GM19395 (cell line): Measurements from ENCODE around the gene DSCAM.

Source experiments
- ATAC-seq: cut with Tn5 transposase; IDR thresholded peaks from one replicate; pipeline ENCODE4 v1.9.1; 2021; ENCODE audit warnings: mild to moderate bottlenecking, moderate library complexity; ENCODE audit not compliant: unreplicated experiment

The DSCAM gene

DNA sequence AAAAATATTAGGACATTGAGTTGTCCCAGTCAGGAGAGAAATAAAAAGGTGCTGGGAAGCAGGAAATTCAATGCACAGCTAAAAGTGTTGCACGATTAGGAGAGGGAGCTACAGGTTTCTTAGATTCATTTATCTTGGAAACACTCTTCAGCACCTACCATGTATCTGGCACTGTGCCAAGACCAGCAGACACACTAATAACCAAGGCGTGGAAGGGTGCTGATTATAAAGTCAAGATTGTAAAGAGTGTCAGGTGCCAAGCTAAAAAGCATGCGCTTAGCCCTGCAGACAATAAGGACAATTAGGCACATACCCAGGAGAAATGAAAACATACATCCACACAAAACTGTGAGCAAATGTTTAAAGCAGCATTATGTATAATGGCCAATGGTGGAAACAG is 129.9 kb downstream of the DSCAM start:
- no peak for ATAC-seq

DNA sequence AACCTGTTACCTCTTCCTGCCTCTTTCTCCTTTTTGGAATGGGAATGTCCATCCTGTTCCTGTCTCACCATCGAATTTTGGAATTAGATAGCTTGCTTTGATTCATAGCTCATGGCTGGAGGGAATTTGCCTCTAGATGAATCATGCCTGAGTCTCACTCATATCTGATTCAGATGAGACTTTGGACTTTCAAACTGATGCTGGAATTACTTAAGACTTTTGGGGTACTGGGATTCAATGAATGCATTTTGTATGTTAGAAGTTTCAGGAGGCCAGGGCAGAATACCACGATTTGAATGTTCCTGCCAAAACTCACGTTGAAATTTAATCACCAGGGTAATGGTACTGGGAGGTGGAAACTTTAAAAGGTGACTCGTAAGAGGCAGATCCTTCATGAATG is 132.4 kb downstream of the DSCAM start:
- ATAC-seq: no peak

DNA sequence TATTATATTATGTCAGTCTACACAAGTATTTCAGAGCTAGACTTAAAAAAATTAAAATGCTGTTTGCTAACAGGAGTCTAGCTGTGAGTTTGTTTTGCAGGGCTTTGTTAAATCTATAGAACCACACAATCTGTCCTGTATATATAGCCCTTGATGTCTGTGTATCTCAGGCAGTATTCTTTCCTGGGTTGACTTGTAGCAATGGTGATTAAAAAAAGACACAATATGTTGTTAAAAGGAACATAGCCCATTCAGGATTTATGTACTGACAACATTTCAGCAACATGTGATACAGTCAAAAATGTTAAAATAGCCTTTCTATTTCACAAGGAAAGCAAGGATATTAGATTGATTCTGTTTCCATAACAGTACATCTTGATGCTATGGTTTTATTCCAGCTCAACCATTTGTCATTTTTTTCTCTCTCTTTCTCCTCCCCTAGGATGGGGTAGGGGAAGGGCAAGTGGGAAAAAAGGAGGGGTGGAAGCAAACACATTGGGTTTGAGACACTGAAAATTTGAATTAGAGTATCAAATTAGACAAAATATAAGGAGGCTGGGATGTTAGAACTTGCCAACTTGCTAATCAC is 139.2 kb downstream of the DSCAM start:
- ATAC-seq: no peak

DNA sequence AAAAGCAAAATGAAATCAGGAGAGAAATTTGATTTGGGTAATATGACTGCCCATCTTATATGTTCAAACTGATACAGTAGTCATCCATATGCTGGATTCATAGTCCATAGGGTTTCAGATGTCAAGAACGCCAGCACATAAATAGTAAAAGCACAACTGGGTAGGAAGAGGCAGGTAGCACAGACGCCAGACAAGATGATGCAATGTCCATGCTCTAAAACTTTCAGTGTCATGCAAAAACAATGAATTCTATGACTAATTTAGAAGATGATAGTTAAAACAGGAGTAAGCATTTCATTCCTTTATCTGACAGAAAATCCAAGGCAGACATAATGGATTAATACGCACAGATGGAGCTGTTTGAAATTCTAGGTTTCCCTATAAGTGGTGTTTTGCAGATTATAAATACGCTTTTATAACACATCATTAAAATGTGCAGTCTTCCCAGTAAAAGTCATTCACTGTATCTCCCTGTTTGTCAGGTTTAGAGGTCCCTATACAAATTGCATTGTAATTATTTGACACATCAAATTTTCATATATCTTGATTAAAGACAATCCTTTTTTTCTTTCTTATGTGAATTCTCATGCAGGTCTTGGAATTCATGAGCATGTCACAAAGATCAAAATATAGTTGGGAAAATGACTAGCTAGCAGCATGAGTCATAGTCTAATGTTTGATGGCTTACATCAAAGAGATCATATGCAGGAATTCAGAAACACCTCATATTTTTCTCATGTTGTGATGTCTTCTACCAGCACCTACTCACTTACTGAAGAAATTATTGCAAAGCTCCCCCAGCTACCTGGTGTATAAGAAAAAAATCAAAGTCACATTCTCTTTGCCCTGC is 139.9 kb downstream of the DSCAM start:
- no peak for ATAC-seq

DNA sequence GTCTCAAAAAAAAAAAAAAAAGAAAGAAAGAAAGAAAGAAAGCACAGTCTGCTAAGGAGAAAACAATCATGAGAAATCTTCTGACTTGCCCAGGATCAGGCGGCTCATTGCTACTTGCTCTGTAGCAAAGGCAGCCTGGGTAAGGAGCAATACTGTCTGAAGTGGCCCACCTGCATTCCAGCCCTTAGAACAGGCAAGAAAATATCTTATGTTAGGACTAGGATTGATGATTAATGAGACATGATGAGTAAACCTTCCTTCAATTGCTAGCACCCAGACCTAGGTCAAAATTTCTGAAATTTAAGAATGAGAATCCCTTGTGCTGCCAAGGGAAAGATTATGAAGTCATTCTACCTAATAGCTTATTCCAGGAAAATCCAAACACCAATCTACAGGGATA is 140.8 kb downstream of the DSCAM start:
- no peak for ATAC-seq

DNA sequence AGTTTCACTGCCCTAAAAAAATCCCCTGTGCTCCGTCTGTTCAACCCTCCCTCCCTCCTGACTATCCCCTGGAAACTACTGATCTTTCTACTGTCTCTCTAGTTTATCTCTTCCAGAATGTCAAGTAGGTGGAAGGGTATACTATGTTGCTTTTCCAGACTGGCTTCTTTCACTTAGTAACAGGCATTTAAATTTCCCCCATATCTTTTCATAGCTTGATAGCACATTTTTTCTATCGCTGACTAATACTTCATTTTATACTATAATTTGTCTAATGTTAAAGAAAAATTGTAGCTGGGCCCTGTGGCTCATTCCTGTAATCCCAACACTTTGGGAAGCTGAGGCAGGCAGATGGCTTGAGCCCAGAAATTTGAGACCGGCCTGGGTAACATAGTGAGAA is 142.8 kb downstream of the DSCAM start:
- ATAC-seq: no peak

DNA sequence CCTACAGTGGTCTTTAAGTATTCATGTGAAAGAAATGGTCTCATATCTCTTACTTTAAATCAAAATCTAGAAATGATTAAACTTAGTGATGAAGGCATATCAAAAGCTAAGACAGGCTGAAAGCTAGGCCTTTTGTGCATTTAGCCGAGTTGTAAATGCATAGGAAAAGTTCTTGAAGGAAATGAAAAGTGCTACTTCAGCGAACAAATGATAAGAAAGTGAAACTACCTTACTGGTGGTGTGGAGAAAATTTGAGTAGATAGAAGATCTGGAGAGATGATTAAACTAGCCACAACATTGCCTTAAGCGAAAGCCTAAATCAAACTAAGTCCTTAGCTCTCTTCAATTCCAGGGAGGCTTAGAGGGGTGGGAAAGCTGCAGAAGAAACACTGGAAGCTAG is 147.6 kb downstream of the DSCAM start:
- no peak for ATAC-seq

DNA sequence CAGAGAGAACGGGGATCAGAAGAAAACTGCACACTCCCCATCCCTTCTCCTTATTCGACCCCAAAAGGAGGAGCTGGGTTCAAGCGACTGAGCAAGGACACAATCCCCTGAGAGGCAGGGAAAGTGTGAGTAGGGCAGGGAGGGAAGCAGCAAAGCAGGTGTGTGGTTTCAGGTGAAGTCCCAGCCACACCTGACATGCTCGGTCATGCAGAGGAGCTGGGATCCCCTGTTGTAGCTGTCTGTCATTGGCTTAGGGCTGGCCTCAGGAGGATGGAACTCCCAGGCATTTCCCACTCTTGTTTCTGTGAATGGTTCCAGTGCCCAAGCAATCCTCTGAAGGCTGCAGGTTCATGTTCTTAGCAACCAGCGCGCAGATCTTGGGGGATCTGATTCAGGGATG is 150.7 kb downstream of the DSCAM start:
- no peak for ATAC-seq

DNA sequence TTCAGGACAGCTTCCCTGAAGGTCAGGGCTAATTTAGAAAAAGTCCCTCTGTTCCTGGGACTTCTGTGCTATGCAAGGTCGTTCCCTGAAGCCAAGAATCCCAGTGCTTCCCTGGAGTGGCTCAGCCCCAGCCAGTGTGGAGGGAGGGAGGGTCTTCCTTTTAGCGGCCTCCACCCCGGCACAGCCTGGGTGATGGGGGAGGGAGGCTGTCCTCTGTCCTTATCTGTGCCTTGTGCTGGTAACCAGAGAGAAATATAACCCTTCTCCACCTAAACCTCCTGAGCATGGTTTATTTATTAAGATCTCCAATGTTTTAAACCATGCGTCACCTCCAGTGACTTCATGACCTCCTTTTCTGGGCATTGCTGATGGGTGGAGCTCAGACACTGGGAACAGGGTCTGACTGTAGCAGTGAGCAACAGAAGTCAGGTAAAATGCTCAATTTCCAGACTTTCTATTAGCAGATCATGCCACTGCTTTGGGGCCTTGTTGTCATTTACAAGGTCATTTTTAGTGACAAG is 157.1 kb downstream of the DSCAM start:
- no peak for ATAC-seq

DNA sequence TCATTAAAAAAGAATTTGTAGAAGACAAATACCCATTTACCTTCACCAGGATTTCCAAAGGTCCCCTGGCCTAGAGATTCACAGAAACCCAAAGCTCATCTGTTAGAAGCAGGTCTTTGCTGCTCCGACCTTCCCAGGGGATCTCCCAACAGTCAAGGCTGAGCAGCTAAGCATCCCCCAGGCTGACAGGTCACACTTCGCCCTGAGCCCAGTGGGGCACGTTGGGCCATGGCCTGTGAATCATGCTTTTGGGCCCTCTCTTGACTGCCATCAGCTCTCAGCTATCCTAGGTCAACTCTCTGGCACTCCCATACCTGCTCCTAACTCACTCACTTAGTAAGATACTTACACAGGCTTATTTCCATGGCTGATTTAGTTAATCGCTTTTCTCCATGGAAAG is 157.7 kb downstream of the DSCAM start:
- ATAC-seq: no peak

DNA sequence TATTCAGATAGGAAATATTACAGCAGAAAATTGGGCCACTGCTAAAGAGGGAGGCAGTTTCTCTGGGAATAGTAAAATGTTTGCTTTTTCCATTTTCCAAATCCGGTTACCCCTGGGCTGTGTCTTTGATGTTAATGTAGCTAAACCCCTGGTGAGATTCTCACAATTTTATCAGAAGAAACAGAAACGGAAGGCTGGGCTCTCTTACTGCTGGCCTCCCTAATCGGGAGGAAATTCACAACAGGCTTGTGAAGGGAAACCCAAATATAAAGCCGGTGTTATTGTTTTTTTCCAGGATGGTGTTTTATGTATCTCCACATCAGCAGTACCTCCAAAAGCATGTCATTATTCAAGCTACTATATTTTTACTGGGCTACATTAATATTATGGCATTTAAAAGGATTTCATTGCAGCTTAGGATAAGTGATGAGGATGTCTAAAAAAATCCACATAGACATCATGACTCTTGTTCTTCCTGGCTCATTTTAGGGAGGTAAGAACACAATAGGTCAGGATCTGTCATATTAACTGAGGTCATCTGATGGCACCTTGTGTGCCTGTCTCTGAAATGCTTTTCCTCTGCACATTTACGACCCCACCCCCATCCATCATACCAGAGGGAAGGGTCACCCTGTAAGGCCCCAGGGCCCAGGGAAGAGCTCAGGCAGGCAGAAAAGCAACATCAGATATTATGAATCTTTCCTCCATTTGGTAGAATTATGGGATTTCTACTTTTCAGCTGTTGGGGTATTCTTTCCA is 158.7 kb downstream of the DSCAM start:
- no peak for ATAC-seq

DNA sequence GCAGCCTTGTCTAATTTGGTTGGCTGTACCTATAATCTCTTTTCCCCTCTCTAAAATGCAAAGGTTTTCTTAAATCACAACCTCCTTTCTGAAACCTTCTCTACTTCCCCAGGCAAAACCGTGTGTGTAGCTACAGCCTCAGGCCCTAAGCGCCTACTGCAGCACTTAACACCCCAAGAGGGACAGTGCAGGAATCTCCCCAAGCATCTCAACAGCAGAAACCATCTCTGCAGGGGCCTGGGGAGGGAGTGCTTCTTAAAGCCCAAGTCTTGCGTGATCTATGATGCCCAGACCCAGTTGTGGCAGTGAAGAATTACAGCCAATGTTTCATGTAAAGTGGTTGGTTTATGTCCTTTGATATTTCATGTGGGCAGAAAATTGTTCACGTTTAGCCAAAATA is 159.3 kb downstream of the DSCAM start:
- ATAC-seq: no peak

DNA sequence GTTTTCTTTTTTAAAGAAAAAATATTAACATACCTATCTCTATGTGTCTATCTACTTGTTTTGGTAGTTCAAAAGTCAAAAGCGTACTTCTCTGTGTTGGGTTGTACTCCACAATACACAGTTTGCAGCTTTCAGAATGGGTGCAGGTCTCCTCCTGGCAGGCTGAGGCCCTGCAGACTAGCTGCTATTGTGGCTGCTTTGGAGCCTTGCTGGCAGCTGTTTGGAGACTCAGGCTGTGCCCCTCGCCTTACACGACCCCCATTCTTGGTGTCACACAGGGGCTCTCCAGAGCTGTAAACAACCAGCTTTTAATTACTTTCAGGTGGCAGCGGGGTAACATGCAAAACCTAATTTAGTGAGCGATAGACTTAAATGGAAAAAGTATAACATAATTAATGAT is 160.4 kb downstream of the DSCAM start:
- ATAC-seq: no peak

DNA sequence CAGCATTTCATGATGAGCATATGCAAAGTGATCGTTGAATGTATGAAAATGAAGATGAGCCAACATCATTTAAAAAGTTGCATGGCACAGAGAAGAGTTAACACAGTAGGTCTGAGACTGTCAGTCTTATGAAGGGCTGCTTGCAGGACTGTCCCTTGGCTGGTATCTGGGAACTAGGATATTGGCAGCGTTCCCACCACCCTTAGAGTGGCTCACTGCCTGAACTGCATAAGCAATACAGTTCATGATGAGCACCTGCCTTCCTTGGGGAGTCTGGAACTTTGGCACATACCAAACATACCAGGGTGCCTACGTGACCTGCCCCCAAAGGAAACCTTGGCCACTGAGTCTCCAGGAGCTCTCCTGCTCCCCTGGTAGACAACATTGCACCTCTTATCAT is 161.8 kb downstream of the DSCAM start:
- ATAC-seq: no peak

DNA sequence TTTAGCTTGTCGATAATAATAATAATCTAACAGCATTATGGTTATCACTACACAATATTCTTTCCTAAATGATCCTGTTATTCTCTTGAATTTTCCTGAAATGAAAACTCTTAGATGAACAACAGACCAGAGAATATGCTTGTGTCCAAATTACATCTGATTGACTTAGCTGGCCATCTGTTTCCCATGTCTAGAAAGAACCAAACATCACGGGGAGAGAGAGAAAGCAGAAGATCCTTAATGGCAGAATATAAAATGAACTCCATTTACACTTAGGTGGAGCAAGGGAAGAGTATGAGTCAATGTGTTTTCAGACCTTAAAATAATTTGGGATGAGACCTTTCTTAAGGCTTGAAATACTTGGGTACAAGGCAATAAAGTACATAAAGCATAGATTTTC is 162.2 kb downstream of the DSCAM start:
- no peak for ATAC-seq

DNA sequence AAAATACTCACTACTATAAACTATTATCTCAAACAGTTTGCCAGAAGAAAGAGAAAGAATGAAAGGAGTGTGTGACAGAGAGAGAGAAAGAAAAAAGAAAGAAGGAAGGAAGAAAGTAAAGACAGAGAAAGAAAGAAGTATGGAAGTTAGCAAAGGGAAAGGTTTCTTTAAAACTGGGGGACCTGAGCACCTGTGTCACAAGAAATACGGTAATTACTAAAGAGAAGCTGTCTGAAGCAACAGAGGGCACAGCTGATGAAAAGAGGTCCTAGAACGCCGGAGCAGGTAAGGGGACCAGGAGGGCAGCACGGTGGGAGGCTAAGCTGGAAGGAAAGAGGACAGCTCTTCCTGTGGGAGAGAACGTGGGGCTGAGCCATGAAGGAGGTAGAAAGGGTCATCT is 163.6 kb downstream of the DSCAM start:
- ATAC-seq: no peak

DNA sequence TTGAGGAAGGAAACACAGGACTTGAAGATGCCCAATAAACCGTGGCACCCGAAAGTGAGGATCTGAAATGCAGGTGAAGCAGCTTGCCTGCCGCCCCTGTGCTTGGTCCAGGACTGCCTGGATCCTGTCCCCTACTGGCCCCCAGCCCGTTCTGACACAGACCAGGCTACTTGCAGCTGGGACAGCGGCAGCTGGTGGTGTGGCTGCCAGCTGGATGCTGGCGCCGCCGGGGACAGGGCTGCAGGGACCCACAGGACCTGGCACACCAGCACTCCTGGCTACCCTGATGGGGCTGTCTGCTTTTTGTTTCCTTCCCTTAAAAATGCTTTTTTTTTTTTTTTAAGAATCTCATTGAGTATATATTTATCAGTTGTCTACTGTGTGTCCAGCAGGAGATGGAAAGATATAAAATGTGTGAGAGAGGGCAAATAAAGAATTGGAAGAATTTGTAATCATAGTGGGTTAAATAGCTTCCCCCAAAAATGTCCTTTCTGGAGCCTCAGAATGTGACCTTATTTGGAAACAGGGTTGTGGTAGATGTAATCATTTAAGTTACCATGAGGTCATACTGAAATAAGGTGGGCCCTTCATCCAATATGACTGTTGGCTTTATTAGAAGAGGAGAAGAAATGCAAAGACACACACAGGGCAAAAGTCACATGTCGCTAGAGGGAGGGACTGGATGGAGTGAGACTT is 165.6 kb downstream of the DSCAM start:
- ATAC-seq: no peak

DNA sequence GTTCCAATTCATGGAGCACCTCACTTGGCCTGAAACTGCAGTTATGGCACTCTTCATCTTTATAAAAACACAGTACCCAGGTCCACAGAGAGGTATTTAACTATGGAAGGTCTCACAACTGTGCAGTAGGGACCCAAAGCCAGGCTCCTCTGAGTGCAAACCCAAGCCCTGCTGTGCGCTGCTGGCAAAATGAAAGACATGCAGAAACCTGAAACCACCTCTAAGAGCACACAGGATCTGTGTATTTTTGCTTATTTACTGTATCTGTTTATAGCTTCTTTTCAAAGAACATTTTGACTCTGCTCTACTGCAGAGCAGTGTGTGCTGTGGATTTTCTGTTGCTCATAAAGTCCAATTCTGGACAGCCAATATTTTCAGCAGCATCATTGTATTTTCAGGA is 166.6 kb downstream of the DSCAM start:
- ATAC-seq: no peak

DNA sequence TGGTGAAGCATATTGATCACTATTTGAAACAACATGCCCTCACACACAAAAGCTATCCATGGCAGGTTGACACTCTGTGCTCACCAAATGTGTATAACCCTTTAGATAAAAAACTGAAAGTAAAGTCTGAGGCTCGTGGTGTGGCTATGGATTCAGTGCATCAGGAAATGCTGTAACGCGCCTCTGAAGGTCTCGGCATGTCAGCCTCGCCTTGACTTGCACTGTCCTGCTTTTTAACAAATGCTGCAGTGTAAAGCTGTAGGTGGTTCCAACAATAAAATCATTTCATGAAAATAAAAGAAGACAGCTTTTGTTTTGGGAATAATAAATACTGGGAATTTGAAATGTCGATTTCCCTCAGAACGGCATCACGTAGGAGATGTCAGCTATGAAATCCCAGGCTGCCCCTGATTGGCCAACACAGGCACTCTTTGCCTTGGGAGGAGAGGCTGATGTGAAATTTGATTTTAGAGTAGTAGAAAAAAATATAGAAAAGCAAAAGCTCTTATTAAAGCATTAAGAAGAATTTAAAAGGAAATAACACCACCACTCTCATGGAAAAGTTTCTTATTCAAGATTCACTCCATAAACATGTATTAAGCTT is 168.2 kb downstream of the DSCAM start:
- no peak for ATAC-seq

DNA sequence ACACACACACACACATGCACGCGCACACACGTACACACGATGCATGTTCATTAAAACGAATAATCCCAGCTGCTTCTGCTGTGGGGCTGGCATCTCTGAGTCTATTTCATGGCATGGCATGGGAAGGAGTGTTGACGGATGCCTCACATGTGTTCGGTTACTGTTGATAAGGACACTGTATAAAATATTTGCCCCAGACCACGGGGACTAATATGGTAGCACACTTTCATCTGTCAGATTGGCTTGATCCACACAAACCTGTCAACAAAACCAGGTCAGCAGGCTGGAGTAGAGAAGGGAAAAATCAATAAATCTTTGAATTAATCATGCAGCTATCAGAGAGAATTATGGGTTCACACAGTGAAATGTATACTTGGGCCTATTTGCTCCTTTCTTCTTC is 171.9 kb downstream of the DSCAM start:
- ATAC-seq: no peak

DNA sequence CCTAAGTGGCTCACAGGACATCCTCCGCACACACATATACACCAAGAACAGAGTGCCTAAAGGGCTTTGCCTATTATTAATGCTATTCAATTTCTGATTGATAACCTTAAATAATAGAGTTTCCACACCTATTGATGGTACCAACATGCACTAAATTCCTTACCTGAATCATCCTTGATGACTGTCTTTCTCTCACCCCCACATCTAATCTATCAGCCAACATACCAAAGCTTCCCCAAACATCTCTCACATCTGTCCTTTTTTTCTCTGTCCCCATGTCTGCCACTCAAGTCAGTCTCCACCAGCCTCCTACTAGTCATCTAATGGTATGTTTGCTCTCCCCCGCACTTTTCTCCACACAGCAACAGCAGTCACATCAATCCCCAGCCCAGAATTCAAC is 174.4 kb downstream of the DSCAM start:
- no peak for ATAC-seq
